ENCODE data around the gene DNAH6. TPM values are rescaled to one million over a fixed set of nuclear protein-coding genes. Genes with fewer than 3 reads are reported as not detected.

The DNAH6 gene
- polyA plus RNA-seq, 1 donor (not counting 4 experiments of a cell fraction or from before 2014, with no cell fraction given) = 0.05 TPM

DNA sequence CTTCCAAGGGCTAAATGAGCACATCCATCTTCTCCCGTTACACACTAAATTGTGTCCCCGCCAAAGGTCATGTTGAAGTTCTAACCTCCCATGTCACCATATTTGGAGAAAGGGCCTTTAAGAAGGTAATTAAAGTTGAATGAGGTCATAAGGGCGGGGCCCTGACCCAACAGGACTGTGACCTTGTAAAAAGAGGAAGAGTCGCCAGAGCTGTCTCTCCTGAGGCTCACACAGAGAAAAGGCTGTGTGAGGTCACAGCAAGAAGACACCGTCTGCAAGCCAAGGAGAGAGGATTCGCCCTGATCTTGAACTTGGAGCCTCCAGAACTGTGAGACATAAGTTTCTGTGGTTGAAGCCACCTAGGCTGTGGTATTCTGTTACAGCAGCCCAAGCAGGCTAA lies 340.5 kb downstream of the DNAH6 start:
- no peak for TF ChIP-seq EZH2 (IDR thresholded peaks at IDR 0.05; ENCODE audit: low read length)
- TF ChIP-seq, protein P1, sequence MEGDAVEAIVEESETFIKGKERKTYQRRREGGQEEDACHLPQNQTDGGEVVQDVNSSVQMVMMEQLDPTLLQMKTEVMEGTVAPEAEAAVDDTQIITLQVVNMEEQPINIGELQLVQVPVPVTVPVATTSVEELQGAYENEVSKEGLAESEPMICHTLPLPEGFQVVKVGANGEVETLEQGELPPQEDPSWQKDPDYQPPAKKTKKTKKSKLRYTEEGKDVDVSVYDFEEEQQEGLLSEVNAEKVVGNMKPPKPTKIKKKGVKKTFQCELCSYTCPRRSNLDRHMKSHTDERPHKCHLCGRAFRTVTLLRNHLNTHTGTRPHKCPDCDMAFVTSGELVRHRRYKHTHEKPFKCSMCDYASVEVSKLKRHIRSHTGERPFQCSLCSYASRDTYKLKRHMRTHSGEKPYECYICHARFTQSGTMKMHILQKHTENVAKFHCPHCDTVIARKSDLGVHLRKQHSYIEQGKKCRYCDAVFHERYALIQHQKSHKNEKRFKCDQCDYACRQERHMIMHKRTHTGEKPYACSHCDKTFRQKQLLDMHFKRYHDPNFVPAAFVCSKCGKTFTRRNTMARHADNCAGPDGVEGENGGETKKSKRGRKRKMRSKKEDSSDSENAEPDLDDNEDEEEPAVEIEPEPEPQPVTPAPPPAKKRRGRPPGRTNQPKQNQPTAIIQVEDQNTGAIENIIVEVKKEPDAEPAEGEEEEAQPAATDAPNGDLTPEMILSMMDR (optimal IDR thresholded peaks at IDR 0.05 in 1 of 3, IDR thresholded peaks at IDR 0.05 in 1 of 3, conservative IDR thresholded peaks at IDR 0.05 in 1 of 3; ENCODE audit: extremely low read depth in 1 of 3, insufficient read depth in 2 of 3, low read length in 3 of 3) = no peak
- no peak for FAIRE-seq
- no peaks in the 10 kb centered on the region for H3K79me2 ChIP-seq (ENCODE audit: control insufficient read depth, insufficient read depth, low read length)
- H3K9ac ChIP-seq (ENCODE audit: control insufficient read depth, extremely low read depth, insufficient read depth, low read length) = no peak overlapping the region
- no peak overlapping the region for H3K4me3 ChIP-seq (ENCODE audit: control insufficient read depth in 2 of 3, extremely low read depth in 1 of 3, insufficient read depth in 2 of 3, low read depth in 1 of 3, low read length in 3 of 3)
- H3K27ac ChIP-seq (ENCODE audit: control insufficient read depth, insufficient read depth, low read length) = no peak overlapping the region
- H3K9me1 ChIP-seq (ENCODE audit: control insufficient read depth, extremely low read depth, insufficient read depth, low read length) = no peaks in the 10 kb centered on the region
- DNase-seq (ENCODE audit: low read depth, low spot score) = no peak
- no peaks in the 10 kb centered on the region for H3K9me3 ChIP-seq (ENCODE audit: control insufficient read depth, low read depth, low read length)
- no peaks in the 10 kb centered on the region for H3K36me3 ChIP-seq (ENCODE audit: control insufficient read depth in 2 of 2, extremely low read depth in 1 of 2, insufficient read depth in 2 of 2, low read length in 2 of 2)
- no peak overlapping the region for H2AFZ ChIP-seq (ENCODE audit: control insufficient read depth, low read length)
- H3K4me2 ChIP-seq (ENCODE audit: control insufficient read depth, extremely low read depth, insufficient read depth, low read depth, low read length) = no peak overlapping the region
- no peaks in the 10 kb centered on the region for H4K20me1 ChIP-seq (ENCODE audit: control insufficient read depth, extremely low read depth, insufficient read depth, low read length)
- H3K4me1 ChIP-seq (ENCODE audit: control insufficient read depth, extremely low read depth, insufficient read depth, low read length) = no peaks in the 10 kb centered on the region
- dilution Hi-C loops (cut with MboI; ENCODE audit: extremely low pct_ligation_motif_present, low sequenced_read_pairs) = no loop called here
- H3K27me3 ChIP-seq (ENCODE audit: control insufficient read depth, extremely low read depth, insufficient read depth, low read length) = peaks cover 5% of the 10 kb centered on the region

DNA sequence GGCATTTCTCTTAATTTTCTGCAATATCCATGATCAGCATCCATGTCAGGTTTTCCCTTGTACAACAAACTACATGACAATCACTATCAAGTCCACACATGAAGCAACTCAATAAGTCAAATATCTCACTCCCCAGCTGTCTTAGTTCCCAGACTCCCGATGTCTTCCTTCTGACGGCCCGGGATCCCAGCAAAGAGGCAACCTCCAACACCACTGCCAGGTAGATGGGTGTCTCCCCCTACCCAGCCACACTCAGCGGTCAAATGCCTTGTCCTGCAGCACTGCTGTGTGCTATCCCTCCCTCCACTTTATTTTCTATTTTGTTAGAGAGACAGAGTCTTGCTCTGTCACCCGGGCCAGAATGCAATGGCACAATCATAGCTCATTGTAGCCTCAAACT lies 341.3 kb downstream of the DNAH6 start:
- DNase-seq (ENCODE audit: low read depth, low spot score) (no peak), FAIRE-seq (no peak)
- Histone ChIP-seq H3K9ac (ENCODE audit: control insufficient read depth, extremely low read depth, insufficient read depth, low read length) (no peak overlapping the region), H2AFZ (ENCODE audit: control insufficient read depth, low read length) (no peak overlapping the region), H3K4me3 (ENCODE audit: control insufficient read depth in 2 of 3, extremely low read depth in 1 of 3, insufficient read depth in 2 of 3, low read depth in 1 of 3, low read length in 3 of 3) (no peak overlapping the region), H3K4me1 (ENCODE audit: control insufficient read depth, extremely low read depth, insufficient read depth, low read length) (no peaks in the 10 kb centered on the region), H3K4me2 (ENCODE audit: control insufficient read depth, extremely low read depth, insufficient read depth, low read depth, low read length) (no peak overlapping the region), H3K27me3 (ENCODE audit: control insufficient read depth, extremely low read depth, insufficient read depth, low read length) (peaks cover 8% of the 10 kb centered on the region), H3K36me3 (ENCODE audit: control insufficient read depth in 2 of 2, extremely low read depth in 1 of 2, insufficient read depth in 2 of 2, low read length in 2 of 2) (no peaks in the 10 kb centered on the region), H3K9me3 (ENCODE audit: control insufficient read depth, low read depth, low read length) (no peaks in the 10 kb centered on the region), H3K27ac (ENCODE audit: control insufficient read depth, insufficient read depth, low read length) (no peak overlapping the region), H3K79me2 (ENCODE audit: control insufficient read depth, insufficient read depth, low read length) (no peaks in the 10 kb centered on the region), H3K9me1 (ENCODE audit: control insufficient read depth, extremely low read depth, insufficient read depth, low read length) (no peaks in the 10 kb centered on the region), H4K20me1 (ENCODE audit: control insufficient read depth, extremely low read depth, insufficient read depth, low read length) (no peaks in the 10 kb centered on the region)
- TF ChIP-seq EZH2 (IDR thresholded peaks at IDR 0.05; ENCODE audit: low read length) = no peak
- TF ChIP-seq, protein P1 (optimal IDR thresholded peaks at IDR 0.05 in 1 of 3, IDR thresholded peaks at IDR 0.05 in 1 of 3, conservative IDR thresholded peaks at IDR 0.05 in 1 of 3; ENCODE audit: extremely low read depth in 1 of 3, insufficient read depth in 2 of 3, low read length in 3 of 3) = no peak
- dilution Hi-C loops (cut with MboI; ENCODE audit: extremely low pct_ligation_motif_present, low sequenced_read_pairs) = no loop called here
